Mesothelial cell of epicardium (in vitro differentiated cells): ENCODE measurements around the gene CEP295NL. TPM values are rescaled to one million over a fixed set of nuclear protein-coding genes. Genes with fewer than 3 reads are reported as not detected.
"Not testable (repeated sequence)": the region's sequence is repeated elsewhere in the genome, so short reads cannot be mapped to it uniquely, and the experiment has no call there.

Source experiments
- DNase-seq, 2 experiments: peaks; one replicate each; pipeline ENCODE4 v3.0.0; 2021; ENCODE audit warnings: low spot score in 2 of 2; ENCODE audit not compliant: unreplicated experiment in 2 of 2
- H3K27ac Mint-ChIP-seq: 2 replicates; pipeline ENCODE4 v1.8.0; 2021; ENCODE audit warnings: mixed read lengths
- H3K27me3 Mint-ChIP-seq: 2 replicates; pipeline ENCODE4 v1.8.0; 2021; ENCODE audit warnings: low read depth, mixed read lengths
- H3K36me3 Mint-ChIP-seq: 2 replicates; pipeline ENCODE4 v1.8.0; 2021; ENCODE audit warnings: mixed read lengths
- H3K4me1 Mint-ChIP-seq: 2 replicates; pipeline ENCODE4 v1.8.0; 2021; ENCODE audit warnings: mixed read lengths
- H3K4me3 Mint-ChIP-seq: 2 replicates; pipeline ENCODE4 v1.8.0; 2021; ENCODE audit warnings: mild to moderate bottlenecking, moderate library complexity, mixed read lengths
- H3K9me3 Mint-ChIP-seq: 2 replicates; pipeline ENCODE4 v1.8.0; 2021; ENCODE audit warnings: mixed read lengths
- CTCF ChIP-seq: fragments of 200-600 bp; sonication (generic); IDR thresholded peaks from one replicate; pipeline ENCODE4 v1.5.0; 2021; ENCODE audit warnings: antibody characterized with exemption; ENCODE audit not compliant: unreplicated experiment
- total RNA-seq: library from RNA; stranded (reverse); gene quantifications from 3 replicates; pipeline ENCODE4 v1.2.1, GENCODE V29; 2021

Gene CEP295NL
- total RNA-seq, 1 donor from 2014 or later, result 4.2 TPM

GRCh38 chr17:78913115-78913514 is 10.1 kb upstream of the CEP295NL start:
- H3K36me3 Mint-ChIP-seq, result peaks cover 5% of the 10 kb centered on the region
- no peak overlapping the region for H3K4me3 Mint-ChIP-seq
- H3K4me1 Mint-ChIP-seq, result peaks cover 16% of the 10 kb centered on the region
- no peaks in the 10 kb centered on the region for H3K9me3 Mint-ChIP-seq
- no peak overlapping the region for H3K27ac Mint-ChIP-seq
- DNase-seq, result no peak
- TF ChIP-seq CTCF, result no peak
- H3K27me3 Mint-ChIP-seq, result no peaks in the 10 kb centered on the region

GRCh38 chr17:78912082-78912481 is 9.1 kb upstream of the CEP295NL start:
- Mint-ChIP-seq H3K27me3 (no peaks in the 10 kb centered on the region), H3K27ac (no peak overlapping the region), H3K4me3 (no peak overlapping the region), H3K9me3 (no peaks in the 10 kb centered on the region), H3K4me1 (peaks cover 13% of the 10 kb centered on the region), H3K36me3 (peaks cover 4% of the 10 kb centered on the region)
- TF ChIP-seq CTCF, result no peak
- DNase-seq, result no peak

- not testable (repeated sequence) for H3K9me3 Mint-ChIP-seq, H3K27me3 Mint-ChIP-seq, H3K36me3 Mint-ChIP-seq, H3K27ac Mint-ChIP-seq, DNase-seq, H3K4me3 Mint-ChIP-seq
- H3K4me1 Mint-ChIP-seq, result peaks cover 11% of the 10 kb centered on the region
These were observed 8.5 kb upstream of the CEP295NL start for GRCh38 chr17:78911543-78911942.

GRCh38 chr17:78910497-78911284 is 7.7 kb upstream of the CEP295NL start:
- no peak overlapping the region for H3K4me3 Mint-ChIP-seq
- H3K9me3 Mint-ChIP-seq, result no peaks in the 10 kb centered on the region
- TF ChIP-seq CTCF, result no peak
- no peak for DNase-seq
- peaks cover 4% of the 10 kb centered on the region for H3K36me3 Mint-ChIP-seq
- no peaks in the 10 kb centered on the region for H3K27me3 Mint-ChIP-seq
- H3K4me1 Mint-ChIP-seq, result peaks cover 6% of the 10 kb centered on the region
- no peak overlapping the region for H3K27ac Mint-ChIP-seq

- H3K27me3 Mint-ChIP-seq, result no peaks in the 10 kb centered on the region
- TF ChIP-seq CTCF, result no peak
- peaks cover 4% of the 10 kb centered on the region for H3K36me3 Mint-ChIP-seq
- H3K4me3 Mint-ChIP-seq, result no peak overlapping the region
- H3K9me3 Mint-ChIP-seq, result no peaks in the 10 kb centered on the region
- DNase-seq, result no peak
- no peak overlapping the region for H3K27ac Mint-ChIP-seq
- peaks cover 4% of the 10 kb centered on the region for H3K4me1 Mint-ChIP-seq
These were observed 5.4 kb upstream of the CEP295NL start for GRCh38 chr17:78908426-78908825.

- H3K9me3 Mint-ChIP-seq, result no peaks in the 10 kb centered on the region
- no peak overlapping the region for H3K27ac Mint-ChIP-seq
- H3K4me3 Mint-ChIP-seq, result no peak overlapping the region
- no peak for DNase-seq
- H3K27me3 Mint-ChIP-seq, result no peaks in the 10 kb centered on the region
- peaks cover 8% of the 10 kb centered on the region for H3K36me3 Mint-ChIP-seq
- no peak for TF ChIP-seq CTCF
- peaks cover 5% of the 10 kb centered on the region for H3K4me1 Mint-ChIP-seq
These were observed 2.5 kb upstream of the CEP295NL start for GRCh38 chr17:78905541-78905940.
